Stimulated activated naive B cell treated with anti-CD40 and anti-IgM and Interleukin-4, amounts not matched to agents 10 μg/mL and 1 μg/mL and 100 μg/mL, for 72 hours (primary cell): ENCODE measurements around the gene MYEF2.

Experiments used
- ATAC-seq, 2 donors: fragments of 150-1000 bp; cut with Tn5 transposase; replicated peaks; 2 replicates each; pipeline ENCODE4 v1.10.0; 2021; ENCODE audit warnings: moderate library complexity in 1 of 2
- DNase-seq: peaks from one replicate; pipeline ENCODE4 v3.0.0; 2021
- H3K27ac Mint-ChIP-seq: one replicate; pipeline ENCODE4 v1.8.0; 2022; ENCODE audit warnings: mild to moderate bottlenecking, mixed read lengths
- H3K27me3 Mint-ChIP-seq, 2 donors: one replicate each; pipeline ENCODE4 v1.8.0; 2022; ENCODE audit warnings: mixed read lengths in 2 of 2
- H3K36me3 Mint-ChIP-seq, 2 donors: one replicate each; pipeline ENCODE4 v1.8.0; 2022; ENCODE audit warnings: mixed read lengths in 2 of 2, mild to moderate bottlenecking in 1 of 2
- H3K4me1 Mint-ChIP-seq, 2 donors: one replicate each; pipeline ENCODE4 v1.8.0; 2022; ENCODE audit warnings: mixed read lengths in 2 of 2, mild to moderate bottlenecking in 1 of 2
- H3K4me3 Mint-ChIP-seq, 2 donors: one replicate each; pipeline ENCODE4 v1.8.0; 2022; ENCODE audit warnings: mild to moderate bottlenecking in 2 of 2, mixed read lengths in 2 of 2, moderate library complexity in 1 of 2
- H3K9me3 Mint-ChIP-seq, 2 donors: one replicate each; pipeline ENCODE4 v1.8.0; 2022; ENCODE audit warnings: mixed read lengths in 2 of 2, mild to moderate bottlenecking in 1 of 2

Gene MYEF2

GRCh38 chr15:48176957-48177356, 1.1 kb downstream of the MYEF2 start:
- Mint-ChIP-seq H3K27ac (peak overlapping the region; percentile 94), H3K4me3 (peak overlapping the region; percentile 85 to 87), H3K9me3 (peaks cover 0 to 1% of the 10 kb centered on the region in 2 donors), H3K27me3 (peaks cover 6 to 9% of the 10 kb centered on the region in 2 donors), H3K36me3 (peaks cover 8 to 19% of the 10 kb centered on the region in 2 donors), H3K4me1 (peaks cover 7 to 16% of the 10 kb centered on the region in 2 donors)
- ATAC-seq = peak; percentile 16 to 21
- no peak for DNase-seq

- Mint-ChIP-seq H3K27me3 (peaks cover 4 to 7% of the 10 kb centered on the region in 2 donors), H3K27ac (no peak overlapping the region), H3K9me3 (peaks cover 0 to 1% of the 10 kb centered on the region in 2 donors), H3K4me1 (peaks cover 7 to 16% of the 10 kb centered on the region in 2 donors), H3K36me3 (peaks cover 8 to 19% of the 10 kb centered on the region in 2 donors), H3K4me3 (no peak overlapping the region)
- DNase-seq = no peak
- no peak for ATAC-seq
Observed at GRCh38 chr15:48176112-48176511, 2.0 kb downstream of the MYEF2 start.

- peaks cover under 1% of the 10 kb centered on the region in 2 donors for H3K27me3 Mint-ChIP-seq
- peaks cover 8 to 19% of the 10 kb centered on the region in 2 donors for H3K36me3 Mint-ChIP-seq
- no peak for DNase-seq
- ATAC-seq = peak; percentile 25 to 31
- peaks cover 0 to 1% of the 10 kb centered on the region in 2 donors for H3K9me3 Mint-ChIP-seq
- no peak overlapping the region for H3K27ac Mint-ChIP-seq
- peaks cover 7 to 16% of the 10 kb centered on the region in 2 donors for H3K4me1 Mint-ChIP-seq
- H3K4me3 Mint-ChIP-seq = no peak overlapping the region
Observed at GRCh38 chr15:48175126-48175525, 3.0 kb downstream of the MYEF2 start.

GRCh38 chr15:48170981-48171380, 7.1 kb downstream of the MYEF2 start:
- Mint-ChIP-seq H3K36me3 (peaks cover 11 to 31% of the 10 kb centered on the region in 2 donors), H3K27ac (no peak overlapping the region), H3K9me3 (peaks cover 0 to 1% of the 10 kb centered on the region in 2 donors), H3K27me3 (no peaks in the 10 kb centered on the region), H3K4me1 (peaks cover 3 to 6% of the 10 kb centered on the region in 2 donors), H3K4me3 (no peak overlapping the region)
- DNase-seq (no peak), ATAC-seq (no peak)

GRCh38 chr15:48168616-48169015, 9.5 kb downstream of the MYEF2 start:
- H3K9me3 Mint-ChIP-seq = no peaks in the 10 kb centered on the region
- H3K36me3 Mint-ChIP-seq = peaks cover 10 to 25% of the 10 kb centered on the region in 2 donors
- no peak for ATAC-seq
- H3K4me3 Mint-ChIP-seq = no peak overlapping the region
- H3K27me3 Mint-ChIP-seq = no peaks in the 10 kb centered on the region
- H3K27ac Mint-ChIP-seq = no peak overlapping the region
- H3K4me1 Mint-ChIP-seq = no peaks in the 10 kb centered on the region
- no peak for DNase-seq

GRCh38 chr15:48153526-48153925, 24.6 kb downstream of the MYEF2 start:
- no peaks in the 10 kb centered on the region for H3K27me3 Mint-ChIP-seq
- peaks cover 18 to 30% of the 10 kb centered on the region in 2 donors for H3K36me3 Mint-ChIP-seq
- DNase-seq (no peak), ATAC-seq (no peak)
- no peaks in the 10 kb centered on the region for H3K9me3 Mint-ChIP-seq
- H3K4me3 Mint-ChIP-seq = no peak overlapping the region
- no peaks in the 10 kb centered on the region for H3K4me1 Mint-ChIP-seq
- H3K27ac Mint-ChIP-seq = no peak overlapping the region

GRCh38 chr15:48149858-48150257, 28.2 kb downstream of the MYEF2 start:
- no peaks in the 10 kb centered on the region for H3K27me3 Mint-ChIP-seq
- H3K9me3 Mint-ChIP-seq = no peaks in the 10 kb centered on the region
- H3K4me1 Mint-ChIP-seq = peaks cover 3 to 4% of the 10 kb centered on the region in 2 donors
- H3K36me3 Mint-ChIP-seq = peaks cover 18 to 32% of the 10 kb centered on the region in 2 donors
- H3K4me3 Mint-ChIP-seq = no peak overlapping the region
- DNase-seq = no peak
- H3K27ac Mint-ChIP-seq = no peak overlapping the region
- ATAC-seq = no peak

- no peak for DNase-seq
- no peak overlapping the region for H3K4me3 Mint-ChIP-seq
- H3K27me3 Mint-ChIP-seq = no peaks in the 10 kb centered on the region
- H3K36me3 Mint-ChIP-seq = peaks cover 15 to 25% of the 10 kb centered on the region in 2 donors
- H3K27ac Mint-ChIP-seq = no peak overlapping the region
- H3K9me3 Mint-ChIP-seq = no peaks in the 10 kb centered on the region
- ATAC-seq = peak; percentile 33 to 68
- H3K4me1 Mint-ChIP-seq = peaks cover 5% of the 10 kb centered on the region in 2 donors
Observed at GRCh38 chr15:48147358-48147757, 30.7 kb downstream of the MYEF2 start.

GRCh38 chr15:48145923-48146322, 32.2 kb downstream of the MYEF2 start:
- no peaks in the 10 kb centered on the region for H3K27me3 Mint-ChIP-seq
- H3K36me3 Mint-ChIP-seq = peaks cover 5 to 18% of the 10 kb centered on the region in 2 donors
- H3K4me3 Mint-ChIP-seq = no peak overlapping the region
- no peak for ATAC-seq
- peaks cover 5% of the 10 kb centered on the region in 2 donors for H3K4me1 Mint-ChIP-seq
- H3K9me3 Mint-ChIP-seq = no peaks in the 10 kb centered on the region
- no peak for DNase-seq
- no peak overlapping the region for H3K27ac Mint-ChIP-seq

- no peak for DNase-seq
- no peak for ATAC-seq
- Mint-ChIP-seq H3K4me1 (peaks cover 5% of the 10 kb centered on the region in 2 donors), H3K27me3 (no peaks in the 10 kb centered on the region), H3K9me3 (no peaks in the 10 kb centered on the region), H3K4me3 (no peak overlapping the region), H3K36me3 (peaks cover 5 to 17% of the 10 kb centered on the region in 2 donors), H3K27ac (no peak overlapping the region)
Observed at GRCh38 chr15:48144889-48145288, 33.2 kb downstream of the MYEF2 start.

GRCh38 chr15:48143856-48144255, 34.2 kb downstream of the MYEF2 start:
- Mint-ChIP-seq H3K4me1 (peaks cover 5% of the 10 kb centered on the region in 2 donors), H3K36me3 (peaks cover 5 to 10% of the 10 kb centered on the region in 2 donors), H3K27me3 (no peaks in the 10 kb centered on the region), H3K4me3 (no peak overlapping the region), H3K9me3 (no peaks in the 10 kb centered on the region), H3K27ac (no peak overlapping the region)
- ATAC-seq = no peak
- DNase-seq = no peak

- H3K4me1 Mint-ChIP-seq = no peaks in the 10 kb centered on the region
- H3K9me3 Mint-ChIP-seq = peaks cover 0 to 2% of the 10 kb centered on the region in 2 donors
- peaks cover 0 to 2% of the 10 kb centered on the region in 2 donors for H3K36me3 Mint-ChIP-seq
- no peak for ATAC-seq
- no peak for DNase-seq
- no peaks in the 10 kb centered on the region for H3K27me3 Mint-ChIP-seq
- H3K27ac Mint-ChIP-seq = no peak overlapping the region
- H3K4me3 Mint-ChIP-seq = no peak overlapping the region
Observed at GRCh38 chr15:48132874-48133273, 45.2 kb downstream of the MYEF2 start.

GRCh38 chr15:48131324-48131723, 46.8 kb downstream of the MYEF2 start:
- peaks cover 0 to 2% of the 10 kb centered on the region in 2 donors for H3K36me3 Mint-ChIP-seq
- no peak overlapping the region for H3K27ac Mint-ChIP-seq
- H3K9me3 Mint-ChIP-seq = peaks cover 0 to 2% of the 10 kb centered on the region in 2 donors
- no peaks in the 10 kb centered on the region for H3K4me1 Mint-ChIP-seq
- H3K4me3 Mint-ChIP-seq = no peak overlapping the region
- DNase-seq (no peak), ATAC-seq (peak in 1 of 2 donors; percentile 34)
- peaks cover 0 to 3% of the 10 kb centered on the region in 2 donors for H3K27me3 Mint-ChIP-seq

GRCh38 chr15:48126667-48127355, 51.3 kb downstream of the MYEF2 start:
- ATAC-seq (no peak), DNase-seq (no peak)
- Mint-ChIP-seq H3K9me3 (peaks cover 0 to 2% of the 10 kb centered on the region in 2 donors), H3K27ac (no peak overlapping the region), H3K4me3 (no peak overlapping the region), H3K27me3 (peaks cover 0 to 13% of the 10 kb centered on the region in 2 donors), H3K4me1 (no peaks in the 10 kb centered on the region), H3K36me3 (peaks cover 0 to 2% of the 10 kb centered on the region in 2 donors)

- no peak overlapping the region for H3K4me3 Mint-ChIP-seq
Observed at GRCh38 chr15:48121849-48122248, 56.2 kb downstream of the MYEF2 start.

More at GRCh38 chr15:48121849-48122248, 56.2 kb downstream of the MYEF2 start:
- H3K9me3 Mint-ChIP-seq = peaks cover 0 to 5% of the 10 kb centered on the region in 2 donors
- ATAC-seq = no peak
- H3K36me3 Mint-ChIP-seq = no peaks in the 10 kb centered on the region
- H3K4me1 Mint-ChIP-seq = no peaks in the 10 kb centered on the region
- H3K27ac Mint-ChIP-seq = no peak overlapping the region
- peaks cover 4 to 15% of the 10 kb centered on the region in 2 donors for H3K27me3 Mint-ChIP-seq
- no peak for DNase-seq
